ENCODE data around the gene CEACAM19.

DNA sequence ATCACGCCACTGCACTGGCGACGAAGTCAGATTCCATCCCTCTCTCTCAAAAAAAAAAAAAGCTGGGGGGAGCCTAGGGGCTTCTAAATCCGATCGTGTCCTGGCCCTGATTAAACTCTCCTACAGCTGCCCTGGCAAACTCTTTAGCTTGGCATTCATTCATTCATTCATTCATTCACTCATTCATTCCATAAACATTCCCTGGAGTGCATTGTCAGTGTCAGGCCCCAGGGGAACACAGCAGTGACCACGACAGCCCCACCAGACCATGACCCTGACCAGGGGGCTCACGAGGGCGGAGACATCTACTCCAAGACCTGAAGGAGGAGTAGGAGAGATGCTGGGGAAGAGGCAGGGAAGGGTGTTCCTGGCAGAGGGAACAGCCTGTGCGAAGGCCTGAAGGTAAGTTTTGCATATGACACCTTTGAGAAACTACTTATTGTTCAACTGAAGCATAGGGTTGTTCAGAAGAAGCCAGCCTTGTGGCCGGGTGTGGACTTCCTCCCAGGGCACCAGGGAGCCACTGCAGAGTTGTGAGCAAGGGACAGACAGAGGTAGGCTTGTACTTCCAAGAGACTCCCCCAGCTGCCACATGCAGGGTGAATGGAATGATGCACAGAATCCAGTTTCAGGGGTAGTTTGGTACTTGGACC is 52.1 kb downstream of the CEACAM19 start:
- TF ChIP-seq POLR2AphosphoS5 (IDR thresholded peaks at IDR 0.05) (no peak), POLR2A (IDR thresholded peaks at IDR 0.05; ENCODE audit: low read depth) (no peak)
